Endothelial cell of umbilical vein (primary cell): ENCODE results near the gene DEUP1. TPM values are rescaled to one million over a fixed set of nuclear protein-coding genes. Genes with fewer than 3 reads are reported as not detected.

Experiments
- BruUV-seq: library from RNA; stranded (reverse); fragments of 400-500 nt; replicated peaks from 2 replicates; lab custom pipeline; 2021; lab: Mats Ljungman, UMichigan
- CTCF ChIA-PET: fragments of 300-600, 350-600 bp; sonication (Branson Sonifier 250); formaldehyde crosslinking; loops from one replicate; lab custom pipeline; 2021; ENCODE audit warnings: antibody characterized with exemption, inconsistent platforms; lab: Charles Lee
- POLR2A ChIA-PET: fragments of 300-600, 350-600 bp; sonication (Branson Sonifier 250); formaldehyde crosslinking; loops from one replicate; lab custom pipeline; 2021; ENCODE audit warnings: antibody characterized with exemption, inconsistent platforms; lab: Charles Lee
- DNase-seq: peaks from one replicate; pipeline ENCODE4 v3.0.0-alpha.2; 2011; ENCODE audit warnings: low read depth, low spot score
- FAIRE-seq: peaks from 2 replicates; lab custom pipeline; 2011; peaks lifted over from hg19 to GRCh38; lab: Jason Lieb, UNC
- H2AFZ ChIP-seq: 2 replicates; pipeline ENCODE4 v1.6.0; 2012; ENCODE audit warnings: low read depth, low read length, control low read depth, inconsistent platforms
- H3K27ac ChIP-seq: 2 replicates; pipeline ENCODE4 v1.5.1; 2011; ENCODE audit warnings: low read depth, mild to moderate bottlenecking, control low read depth, low read length, moderate library complexity; ENCODE audit not compliant: insufficient read depth
- H3K27me3 ChIP-seq, 2 experiments: 2 replicates each; pipeline versions ENCODE4 v1.6.0 to v1.6.1; 2011; ENCODE audit warnings: low read length in 2 of 2, mixed read lengths in 1 of 2; ENCODE audit not compliant: control insufficient read depth in 2 of 2, insufficient read depth in 2 of 2
- H3K36me3 ChIP-seq, 2 experiments: 2 replicates in 1 of 2; 3 replicates in 1 of 2; pipeline ENCODE4 v1.5.1; 2011; ENCODE audit warnings: low read length in 2 of 2, mild to moderate bottlenecking in 1 of 2, moderate library complexity in 1 of 2; ENCODE audit not compliant: control insufficient read depth in 2 of 2, insufficient read depth in 2 of 2; ENCODE audit errors: extremely low read depth in 1 of 2
- H3K4me1 ChIP-seq: 3 replicates; pipeline ENCODE4 v1.5.1; 2011; ENCODE audit warnings: mild to moderate bottlenecking, low read length; ENCODE audit not compliant: control insufficient read depth, insufficient read depth; ENCODE audit errors: extremely low read depth
- H3K4me2 ChIP-seq: 2 replicates; pipeline ENCODE4 v1.6.1; 2011; ENCODE audit warnings: low read length, control low read depth, mixed read lengths; ENCODE audit not compliant: insufficient read depth
- H3K4me3 ChIP-seq, 3 experiments: fragments of 200-600 bp in 1 of 3; sonication (generic), shearing (Covaris generic) in 1 of 3; replicated peaks in 1 of 3; 2 replicates each; pipeline ENCODE4 v1.5.1; 2011 to 2016; ENCODE audit warnings: control low read depth in 3 of 3, low read length in 3 of 3, mild to moderate bottlenecking in 2 of 3, inconsistent platforms in 1 of 3, low read depth in 1 of 3, moderate library complexity in 1 of 3; ENCODE audit not compliant: insufficient read depth in 1 of 3
- H3K79me2 ChIP-seq: 2 replicates; pipeline ENCODE4 v1.6.0; 2012; ENCODE audit warnings: low read length, inconsistent platforms; ENCODE audit not compliant: control insufficient read depth, insufficient read depth
- H3K9ac ChIP-seq: replicated peaks from 2 replicates; pipeline ENCODE3; 2011; ENCODE audit warnings: low read length, control low read depth; ENCODE audit not compliant: insufficient read depth; ENCODE audit errors: extremely low read depth
- H3K9me1 ChIP-seq: replicated peaks from 3 replicates; pipeline ENCODE4 v1.6.0; 2011; ENCODE audit warnings: mild to moderate bottlenecking, low read length; ENCODE audit not compliant: control insufficient read depth, insufficient read depth; ENCODE audit errors: extremely low read depth
- H3K9me3 ChIP-seq: replicated peaks from 2 replicates; pipeline ENCODE4 v1.5.1; 2012; ENCODE audit warnings: low read length, inconsistent platforms; ENCODE audit not compliant: control insufficient read depth, insufficient read depth
- H4K20me1 ChIP-seq: replicated peaks from 2 replicates; pipeline ENCODE3; 2011; ENCODE audit warnings: mild to moderate bottlenecking, low read length; ENCODE audit not compliant: control insufficient read depth, insufficient read depth; ENCODE audit errors: extremely low read depth
- CTCF ChIP-seq, 2 donors: IDR thresholded peaks; 1 replicate in 1 of 2; 2 replicates in 1 of 2; pipeline ENCODE4 v1.5.1; 2011; ENCODE audit warnings: low read length in 2 of 2, mild to moderate bottlenecking in 2 of 2, moderate library complexity in 2 of 2, control low read depth in 1 of 2, inconsistent platforms in 1 of 2, low read depth in 1 of 2; ENCODE audit not compliant: insufficient read depth in 1 of 2; ENCODE audit errors: extremely low read depth in 1 of 2
- EZH2 ChIP-seq: IDR thresholded peaks from 2 replicates; pipeline ENCODE4 v1.6.1; 2012; ENCODE audit warnings: borderline replicate concordance, low read depth, mild to moderate bottlenecking, moderate library complexity, low read length, inconsistent platforms; ENCODE audit not compliant: severe bottlenecking
- FOS ChIP-seq: IDR thresholded peaks from 2 replicates; pipeline ENCODE4 v1.6.1; 2011; ENCODE audit warnings: mild to moderate bottlenecking, low read length, moderate library complexity, borderline replicate concordance; ENCODE audit not compliant: insufficient read depth
- GATA2 ChIP-seq: IDR thresholded peaks from 2 replicates; pipeline ENCODE4 v1.7.0; 2011; ENCODE audit warnings: low read depth, mild to moderate bottlenecking, moderate library complexity, mixed read lengths, low read length; ENCODE audit not compliant: insufficient read length, insufficient read depth
- JUN ChIP-seq: IDR thresholded peaks from 2 replicates; pipeline ENCODE4 v1.6.1; 2011; ENCODE audit warnings: borderline replicate concordance, low read depth; ENCODE audit not compliant: insufficient read length, insufficient read depth
- MAX ChIP-seq: IDR thresholded peaks from 2 replicates; pipeline ENCODE4 v1.6.1; 2011; ENCODE audit not compliant: insufficient read depth, insufficient read length
- MYC ChIP-seq: IDR thresholded peaks from one replicate; pipeline ENCODE4 v1.6.1; 2011; ENCODE audit warnings: mild to moderate bottlenecking, low read depth, low read length
- POLR2A ChIP-seq: IDR thresholded peaks from 2 replicates; pipeline ENCODE4 v1.6.1; 2012; ENCODE audit warnings: low read depth, mild to moderate bottlenecking, control low read depth, low read length
- POLR2AphosphoS5 ChIP-seq: IDR thresholded peaks from 2 replicates; pipeline ENCODE4 v1.6.1; 2012; ENCODE audit warnings: low read depth, mild to moderate bottlenecking, control low read depth, low read length, moderate library complexity; ENCODE audit not compliant: insufficient read depth
- dilution Hi-C: fragments of 300-500 bp; cut with MboI; formaldehyde crosslinking; loops from one replicate; pipeline ENCODE4 v1.15.0; 2019; ENCODE audit warnings: low sequenced_read_pairs; ENCODE audit not compliant: extremely low pct_ligation_motif_present
- intact Hi-C: fragments of 100-400 bp; cut with micrococcal nuclease; formaldehyde crosslinking; loops from one replicate; pipeline ENCODE4 v1.10.0; 2022
- polyA plus RNA-seq, 4 experiments: library from polyadenylated mRNA; depleted of rRNA in 3 of 4; stranded (reverse) in 3 of 4; unstranded in 1 of 4; fragments of >200 nt; gene quantifications; 2 replicates each; pipeline versions ENCODE4 v1.2.1 to v1.2.3, GENCODE V29; 2011 to 2012; ENCODE audit warnings: missing spikeins in 1 of 4
- total RNA-seq: library from RNA; stranded (reverse); gene quantifications from 2 replicates; pipeline ENCODE4 v1.2.3, GENCODE V29; 2021

The DEUP1 gene
- total and polyA plus RNA-seq, 2 donors (not counting 3 experiments of a cell fraction or from before 2014, with no cell fraction given) = not detected

- no peaks in the 10 kb centered on the region for H4K20me1 ChIP-seq
- no peak overlapping the region for H3K9ac ChIP-seq
- no peaks in the 10 kb centered on the region for H3K9me1 ChIP-seq
- no peaks in the 10 kb centered on the region for H3K9me3 ChIP-seq
- no peak overlapping the region for H3K4me3 ChIP-seq
- no peak for FAIRE-seq
- DNase-seq = no peak
- H2AFZ ChIP-seq = no peak overlapping the region
- H3K4me1 ChIP-seq = no peaks in the 10 kb centered on the region
- H3K27ac ChIP-seq = no peak overlapping the region
- intact Hi-C loops (no loop called here), dilution Hi-C loops (no loop called here)
- no peak overlapping the region for H3K4me2 ChIP-seq
- no peaks in the 10 kb centered on the region for H3K36me3 ChIP-seq
- BruUV-seq = no TSS peak
- ChIA-PET CTCF (no interaction called here), POLR2A (no interaction called here)
- no peaks in the 10 kb centered on the region for H3K27me3 ChIP-seq
- TF ChIP-seq POLR2A = no peak
- TF ChIP-seq MYC = no peak
- no peak for TF ChIP-seq MAX
- TF ChIP-seq EZH2 = no peak
- no peak for TF ChIP-seq FOS
- no peak for TF ChIP-seq POLR2AphosphoS5
- no peak for TF ChIP-seq JUN
- no peak for TF ChIP-seq GATA2
- TF ChIP-seq CTCF (IDR thresholded peaks at IDR 0.05; ENCODE audit: extremely low read depth in 1 of 2, insufficient read depth in 1 of 2, low read depth in 1 of 2, low read length in 2 of 2) = no peak
- H3K79me2 ChIP-seq = no peaks in the 10 kb centered on the region
Observed at GRCh38 chr11:93287434-93287833, 43.1 kb upstream of the DEUP1 start.
